ENCODE results near the gene PAMR1. TPM values are rescaled to one million over a fixed set of nuclear protein-coding genes. Genes with fewer than 3 reads are reported as not detected.

Gene PAMR1
- not detected for polyA plus RNA-seq

DNA sequence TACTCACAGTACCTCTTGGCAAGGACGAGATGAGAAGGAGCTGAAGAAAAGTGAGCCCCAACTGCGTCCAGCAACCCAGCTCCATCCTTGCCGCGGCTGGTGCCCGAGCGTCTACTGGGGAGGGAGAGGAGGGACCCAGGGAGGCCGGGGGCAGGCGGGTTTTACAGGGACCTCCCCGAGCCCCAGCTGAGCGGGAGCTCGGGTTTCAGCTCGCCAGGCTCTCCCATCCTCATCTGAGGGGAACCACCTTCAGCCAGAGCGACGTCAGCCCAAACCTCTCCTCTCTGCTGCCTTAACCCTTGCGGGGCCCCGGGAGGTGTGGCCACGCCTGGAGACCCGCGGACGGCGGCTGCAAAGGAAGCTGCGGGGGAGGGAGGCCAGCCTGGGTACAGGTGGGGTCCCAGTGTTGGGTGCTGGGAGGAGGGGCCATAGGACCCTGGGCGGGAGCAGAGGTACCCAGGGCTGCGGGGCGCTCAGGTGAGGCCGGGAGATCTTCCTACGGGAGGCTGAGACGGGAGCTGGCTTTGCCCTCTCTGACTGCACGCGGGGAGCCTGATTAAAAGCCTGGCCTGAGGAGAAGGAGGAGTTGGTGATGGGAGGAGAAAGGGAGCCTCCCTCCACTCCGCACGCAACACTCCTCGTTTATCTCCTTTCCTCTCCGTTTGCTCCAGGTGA is at the start of gene PAMR1:
Gene PAMR1 (minus strand): TSS at position 116 of the 675 bp plus-strand sequence. CDS start 31 bp downstream, at position 85.
- peaks cover 43% of the 10 kb centered on the region for H3K27me3 Mint-ChIP-seq
- peak within 1 kb of the TSS in 1 of 4 donors; percentile 65 for H3K4me3 Mint-ChIP-seq
- no peak within 1 kb of the TSS for H3K27ac Mint-ChIP-seq
- peaks cover 0 to 3% (median 0%) of the 10 kb centered on the region in 3 donors for H3K9me3 Mint-ChIP-seq
- peaks cover 0 to 3% (median 0%) of the 10 kb centered on the region in 3 donors for H3K4me1 Mint-ChIP-seq
- no peaks in the 10 kb centered on the region for H3K36me3 Mint-ChIP-seq

DNA sequence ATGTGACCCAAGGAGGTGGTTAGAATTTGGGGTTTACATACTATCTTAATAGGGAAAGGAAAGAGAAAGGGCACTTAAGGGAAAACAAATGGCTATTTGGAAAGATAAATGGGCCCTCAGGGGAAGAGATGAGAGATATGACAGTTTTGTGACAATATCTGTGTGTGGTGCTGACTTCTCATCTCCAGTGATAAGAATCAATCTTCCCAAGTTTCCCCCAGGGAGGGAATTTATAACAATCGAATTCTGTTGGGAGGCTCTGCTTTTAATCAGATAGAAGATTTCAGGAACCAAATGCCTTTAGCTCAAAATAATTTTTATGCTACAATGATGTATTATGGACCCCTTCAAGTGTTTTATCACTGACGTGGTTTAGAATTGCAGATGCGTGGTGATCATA is 46.3 kb upstream of the PAMR1 start:
- H3K4me1 Mint-ChIP-seq, result no peaks in the 10 kb centered on the region
- peaks cover 4 to 17% (median 15%) of the 10 kb centered on the region in 3 donors for H3K9me3 Mint-ChIP-seq
- H3K4me3 Mint-ChIP-seq, result no peak overlapping the region
- no peaks in the 10 kb centered on the region for H3K36me3 Mint-ChIP-seq
- peaks cover 4% of the 10 kb centered on the region for H3K27me3 Mint-ChIP-seq
- H3K27ac Mint-ChIP-seq, result no peak overlapping the region

DNA sequence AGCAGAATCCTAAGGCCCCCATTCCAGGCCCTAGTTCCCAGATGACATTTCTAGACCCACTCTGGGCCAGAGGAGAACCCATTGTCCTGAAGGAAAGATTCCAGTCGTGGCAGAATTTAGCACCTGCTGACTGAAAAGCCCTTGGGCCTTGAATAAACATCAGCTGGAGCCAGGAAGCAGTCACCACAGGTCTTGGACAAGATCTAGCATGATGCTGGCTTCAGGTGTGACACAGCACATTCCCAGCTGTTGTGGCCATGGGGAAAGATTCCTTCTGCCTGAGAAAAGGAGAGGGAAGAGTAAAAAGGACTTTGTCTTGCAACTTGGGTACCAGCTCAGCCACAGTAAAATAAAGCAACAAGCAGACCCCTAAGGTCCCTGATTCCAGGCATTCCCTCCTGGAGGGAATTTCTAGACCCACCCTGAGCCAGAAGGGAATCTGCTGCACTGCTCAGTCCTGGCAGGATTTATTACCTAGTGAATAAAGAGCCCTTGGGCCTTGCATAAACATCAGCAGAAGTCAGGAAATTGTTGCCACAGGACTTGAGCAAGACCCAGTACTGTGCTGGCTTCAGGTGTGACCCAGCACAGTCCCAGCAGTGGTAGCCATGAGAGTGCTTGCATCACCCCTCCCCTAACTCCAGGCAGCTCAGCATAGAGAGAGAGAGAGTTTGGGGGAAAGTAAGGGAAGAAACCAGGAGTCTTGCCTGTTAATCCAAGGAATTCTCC is 42.5 kb upstream of the PAMR1 start:
- Mint-ChIP-seq H3K4me1 (no peaks in the 10 kb centered on the region), H3K9me3 (peaks cover 4 to 17% (median 11%) of the 10 kb centered on the region in 3 donors), H3K27ac (no peak overlapping the region), H3K4me3 (no peak overlapping the region), H3K36me3 (peaks cover 1% of the 10 kb centered on the region), H3K27me3 (peaks cover 6% of the 10 kb centered on the region)

- H3K36me3 Mint-ChIP-seq, result peaks cover 1% of the 10 kb centered on the region
- H3K27ac Mint-ChIP-seq, result no peak overlapping the region
- peaks cover 6% of the 10 kb centered on the region for H3K27me3 Mint-ChIP-seq
- H3K4me1 Mint-ChIP-seq, result no peaks in the 10 kb centered on the region
- H3K4me3 Mint-ChIP-seq, result no peak overlapping the region
- peaks cover 4 to 17% (median 11%) of the 10 kb centered on the region in 3 donors for H3K9me3 Mint-ChIP-seq
Observed at GRCh38 chr11:35566885-35567284, 41.5 kb upstream of the PAMR1 start.

- Mint-ChIP-seq H3K9me3 (peaks cover 4 to 17% (median 11%) of the 10 kb centered on the region in 3 donors), H3K27me3 (peaks cover 8% of the 10 kb centered on the region), H3K4me3 (no peak overlapping the region)
Observed at GRCh38 chr11:35566181-35566580, 40.8 kb upstream of the PAMR1 start.

DNA sequence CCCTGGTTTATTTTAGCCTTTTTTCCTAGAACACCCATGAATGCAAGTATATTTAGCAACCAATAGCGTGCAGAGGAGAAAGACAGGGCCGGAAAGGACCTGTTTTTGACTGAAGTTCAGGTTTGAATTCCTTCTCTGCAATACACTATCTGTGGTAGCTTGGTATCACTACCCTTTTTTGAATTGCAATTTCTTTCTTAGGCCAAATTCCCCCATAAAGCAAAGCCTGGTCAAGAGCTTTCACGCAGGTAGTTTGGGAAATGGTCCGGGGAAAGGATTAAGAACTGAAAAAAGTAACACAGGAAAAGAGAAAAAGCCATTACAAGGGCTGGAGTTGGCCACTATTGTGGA is 38.8 kb upstream of the PAMR1 start:
- H3K4me1 Mint-ChIP-seq, result no peaks in the 10 kb centered on the region
- peaks cover 15% of the 10 kb centered on the region for H3K27me3 Mint-ChIP-seq
- H3K4me3 Mint-ChIP-seq, result no peak overlapping the region
- H3K27ac Mint-ChIP-seq, result no peak overlapping the region
- H3K36me3 Mint-ChIP-seq, result peaks cover 1% of the 10 kb centered on the region
- H3K9me3 Mint-ChIP-seq, result peaks cover 2 to 9% (median 8%) of the 10 kb centered on the region in 3 donors

More at GRCh38 chr11:35566181-35566580, 40.8 kb upstream of the PAMR1 start:
- Mint-ChIP-seq H3K36me3 (peaks cover 1% of the 10 kb centered on the region), H3K4me1 (no peaks in the 10 kb centered on the region), H3K27ac (no peak overlapping the region)

- Mint-ChIP-seq H3K4me1 (no peaks in the 10 kb centered on the region), H3K4me3 (no peak overlapping the region), H3K9me3 (peaks cover 0 to 4% (median 3%) of the 10 kb centered on the region in 3 donors), H3K27me3 (peaks cover 15% of the 10 kb centered on the region), H3K36me3 (peaks cover 1% of the 10 kb centered on the region), H3K27ac (no peak overlapping the region)
Observed at GRCh38 chr11:35563484-35564244, 38.2 kb upstream of the PAMR1 start.

DNA sequence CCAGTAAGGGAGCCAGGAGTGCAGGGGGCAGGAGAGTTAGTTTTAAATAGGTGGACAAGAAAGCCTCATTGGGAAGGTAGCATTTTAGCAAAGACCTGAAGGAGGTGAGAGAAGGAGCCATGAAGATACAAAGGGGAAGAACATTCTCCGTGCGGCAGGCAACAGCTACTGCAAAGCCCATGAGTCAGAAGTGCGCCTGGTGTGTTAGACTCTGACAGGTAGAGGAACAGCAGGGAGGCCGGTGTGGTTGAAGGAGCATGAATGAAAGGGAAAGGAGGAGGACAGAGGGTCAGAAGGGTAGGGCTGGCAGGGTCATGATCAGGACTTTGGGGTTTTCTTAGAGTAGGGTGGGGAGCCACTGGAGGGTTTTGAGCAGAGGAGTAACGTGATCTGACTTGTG is 34.5 kb upstream of the PAMR1 start:
- no peak overlapping the region for H3K27ac Mint-ChIP-seq
- H3K4me1 Mint-ChIP-seq, result no peaks in the 10 kb centered on the region
- H3K4me3 Mint-ChIP-seq, result no peak overlapping the region
- no peaks in the 10 kb centered on the region for H3K36me3 Mint-ChIP-seq
- peaks cover 8% of the 10 kb centered on the region for H3K27me3 Mint-ChIP-seq
- peaks cover 0 to 5% (median 0%) of the 10 kb centered on the region in 3 donors for H3K9me3 Mint-ChIP-seq

DNA sequence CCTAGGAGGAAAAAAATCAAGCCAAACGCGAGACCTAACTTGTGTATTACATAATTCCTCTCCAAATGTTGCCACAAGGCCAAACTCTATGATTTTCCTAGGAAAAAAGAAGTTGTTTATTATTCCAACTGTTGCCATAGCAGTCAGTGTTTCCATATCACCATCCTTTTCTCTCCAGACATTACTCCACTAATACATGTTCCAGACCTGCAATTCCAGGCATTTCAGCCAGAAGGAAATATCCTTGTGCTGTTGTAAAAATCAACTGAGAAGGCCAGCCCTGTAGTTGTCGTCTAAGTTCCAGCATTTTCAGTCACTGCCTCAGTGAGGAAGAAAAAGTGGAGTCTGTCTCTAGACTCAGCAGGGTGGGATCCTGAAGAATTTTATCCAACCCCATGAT is 33.1 kb upstream of the PAMR1 start:
- peaks cover 0 to 7% (median 3%) of the 10 kb centered on the region in 3 donors for H3K9me3 Mint-ChIP-seq
- no peak overlapping the region for H3K27ac Mint-ChIP-seq
- H3K4me1 Mint-ChIP-seq, result no peaks in the 10 kb centered on the region
- H3K27me3 Mint-ChIP-seq, result peaks cover 11% of the 10 kb centered on the region
- H3K36me3 Mint-ChIP-seq, result no peaks in the 10 kb centered on the region
- H3K4me3 Mint-ChIP-seq, result no peak overlapping the region

GRCh38 chr11:35555488-35555887 is 30.1 kb upstream of the PAMR1 start:
- Mint-ChIP-seq H3K9me3 (peaks cover 0 to 7% (median 3%) of the 10 kb centered on the region in 3 donors), H3K4me3 (no peak overlapping the region), H3K36me3 (no peaks in the 10 kb centered on the region), H3K27me3 (peaks cover 11% of the 10 kb centered on the region), H3K4me1 (no peaks in the 10 kb centered on the region), H3K27ac (no peak overlapping the region)

DNA sequence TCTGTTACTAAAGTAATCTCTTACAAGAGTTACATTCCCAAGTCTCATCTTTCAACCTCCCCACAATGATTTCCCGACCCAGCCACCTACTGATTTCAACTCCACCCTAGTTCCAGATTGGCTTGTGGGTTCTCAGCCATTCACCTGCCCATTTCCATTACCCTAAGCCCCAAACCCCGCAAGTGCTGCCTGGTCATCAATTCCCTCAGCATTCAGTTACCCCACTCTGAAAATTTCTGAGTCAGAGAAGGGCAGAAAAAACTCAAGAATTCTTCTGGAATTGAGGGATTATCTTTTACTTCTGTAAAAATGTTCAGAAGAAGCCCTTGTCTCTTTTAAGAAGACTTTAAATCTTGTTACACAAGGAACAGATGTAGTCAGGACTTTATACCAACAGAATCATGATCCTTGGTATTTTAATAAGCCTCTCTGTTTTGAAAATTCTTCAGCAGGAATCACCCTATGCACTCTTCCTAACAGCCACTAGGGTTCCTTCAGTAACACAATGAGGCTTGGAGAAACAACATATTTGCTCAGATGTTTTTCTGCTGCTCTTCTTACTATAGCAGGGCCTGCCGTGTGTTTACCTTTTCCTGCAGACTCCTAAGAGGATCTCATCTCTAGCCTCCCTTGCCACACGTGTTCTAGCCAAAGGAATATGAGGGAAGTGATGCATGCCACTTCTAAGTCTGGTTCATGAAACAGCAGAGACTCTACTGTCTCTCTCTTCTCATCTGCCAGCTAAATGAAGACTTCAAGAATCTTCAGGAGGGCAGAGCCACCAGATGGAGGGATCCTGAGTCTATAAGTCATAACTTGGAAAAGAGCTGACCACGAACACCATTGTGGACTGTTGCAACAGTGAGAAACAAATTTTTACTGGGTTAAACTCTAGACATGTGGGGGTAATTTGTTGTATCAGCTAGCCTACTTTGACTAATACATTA is 29.3 kb upstream of the PAMR1 start:
- H3K9me3 Mint-ChIP-seq, result peaks cover 0 to 6% (median 3%) of the 10 kb centered on the region in 3 donors
- H3K36me3 Mint-ChIP-seq, result no peaks in the 10 kb centered on the region
- peak overlapping the region in 2 of 3 donors; percentile 9 to 86 for H3K27ac Mint-ChIP-seq
- H3K4me3 Mint-ChIP-seq, result no peak overlapping the region
- H3K4me1 Mint-ChIP-seq, result no peaks in the 10 kb centered on the region
- H3K27me3 Mint-ChIP-seq, result peaks cover 6% of the 10 kb centered on the region

DNA sequence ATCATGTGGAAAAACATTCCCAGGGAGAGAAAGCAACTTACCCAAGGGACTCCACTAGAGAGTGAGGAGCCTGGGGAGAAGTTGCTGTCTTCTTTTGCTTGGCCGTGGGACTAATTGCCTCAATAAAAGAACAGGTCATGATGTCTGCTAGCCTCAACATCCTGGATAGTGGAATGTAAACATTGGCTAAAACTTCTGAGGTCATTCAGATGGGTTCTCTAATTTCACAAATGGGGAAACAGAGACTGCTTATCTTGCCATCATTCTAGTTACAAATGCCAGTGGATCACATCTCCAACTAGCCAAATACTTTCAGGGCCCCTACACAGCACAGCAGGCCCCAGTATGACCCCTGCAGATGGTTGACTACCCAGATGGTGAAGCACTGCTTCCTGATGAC is 28.4 kb upstream of the PAMR1 start:
- Mint-ChIP-seq H3K4me3 (no peak overlapping the region), H3K27me3 (peaks cover 6% of the 10 kb centered on the region)

DNA sequence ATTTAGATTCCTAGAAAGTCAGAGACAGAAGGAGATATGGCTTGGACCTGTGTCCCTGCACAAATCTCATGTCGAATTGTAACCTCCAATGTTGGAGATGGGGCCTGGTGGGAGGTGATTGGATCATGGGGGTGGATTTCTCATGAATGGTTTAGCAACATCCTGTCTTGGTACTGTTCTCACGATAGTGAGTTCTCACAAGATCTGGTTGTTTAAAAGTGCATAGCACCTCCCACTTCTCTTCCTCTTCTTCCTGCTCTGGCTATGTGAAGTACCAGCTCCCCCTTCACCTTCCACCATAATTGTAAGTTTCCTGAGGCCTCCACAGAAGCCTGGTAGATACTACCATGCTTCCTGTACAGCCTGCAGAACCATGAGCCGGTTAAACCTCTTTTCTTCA is 27.6 kb upstream of the PAMR1 start:
- Mint-ChIP-seq H3K36me3 (no peaks in the 10 kb centered on the region), H3K4me3 (no peak overlapping the region), H3K27me3 (peaks cover 7% of the 10 kb centered on the region), H3K27ac (no peak overlapping the region), H3K4me1 (no peaks in the 10 kb centered on the region), H3K9me3 (peaks cover 0 to 6% (median 3%) of the 10 kb centered on the region in 3 donors)

More for the DNA sequence above, 28.4 kb upstream of the PAMR1 start:
- H3K27ac Mint-ChIP-seq, result peak overlapping the region in 1 of 3 donors; percentile 86
- peaks cover 0 to 6% (median 3%) of the 10 kb centered on the region in 3 donors for H3K9me3 Mint-ChIP-seq
- no peaks in the 10 kb centered on the region for H3K36me3 Mint-ChIP-seq
- no peaks in the 10 kb centered on the region for H3K4me1 Mint-ChIP-seq

DNA sequence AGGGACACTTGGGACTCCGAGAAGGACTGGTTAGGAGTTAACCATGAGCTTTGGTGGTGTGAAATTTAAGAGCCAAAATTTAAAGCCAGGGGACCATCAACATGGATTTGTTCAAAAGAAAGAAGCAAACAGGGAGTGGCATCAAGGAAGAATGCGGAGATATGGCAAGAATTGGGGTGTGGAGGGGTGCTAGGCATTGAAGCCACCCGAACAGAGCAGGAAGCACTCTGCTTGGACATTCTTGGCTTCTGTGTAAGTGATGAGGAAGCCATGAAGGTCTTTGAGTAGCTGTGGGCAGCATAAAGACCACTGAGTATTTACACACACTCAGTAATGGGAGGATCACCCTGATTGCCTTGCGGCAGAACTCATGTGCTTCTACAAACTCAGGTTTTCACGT is 27.2 kb upstream of the PAMR1 start:
- H3K27ac Mint-ChIP-seq, result no peak overlapping the region
- peaks cover 9% of the 10 kb centered on the region for H3K27me3 Mint-ChIP-seq
- H3K9me3 Mint-ChIP-seq, result peaks cover 0 to 4% (median 3%) of the 10 kb centered on the region in 3 donors
- no peak overlapping the region for H3K4me3 Mint-ChIP-seq
- no peaks in the 10 kb centered on the region for H3K4me1 Mint-ChIP-seq
- H3K36me3 Mint-ChIP-seq, result no peaks in the 10 kb centered on the region
